B cell (primary cell): ENCODE results near the gene PDE6H.

Experiments
- EZH2 ChIP-seq: IDR thresholded peaks from 2 replicates; pipeline ENCODE4 v1.6.1; 2012; ENCODE audit warnings: borderline replicate concordance, low read depth, mild to moderate bottlenecking, moderate library complexity, low read length; ENCODE audit not compliant: insufficient read depth, poor library complexity, severe bottlenecking
- TF ChIP-seq, protein P1 (sequence below): fragments of 200-600 bp; IDR thresholded peaks from one replicate; pipeline ENCODE4 v1.8.0; 2022; ENCODE audit warnings: antibody characterized with exemption, mild to moderate bottlenecking

DNA sequence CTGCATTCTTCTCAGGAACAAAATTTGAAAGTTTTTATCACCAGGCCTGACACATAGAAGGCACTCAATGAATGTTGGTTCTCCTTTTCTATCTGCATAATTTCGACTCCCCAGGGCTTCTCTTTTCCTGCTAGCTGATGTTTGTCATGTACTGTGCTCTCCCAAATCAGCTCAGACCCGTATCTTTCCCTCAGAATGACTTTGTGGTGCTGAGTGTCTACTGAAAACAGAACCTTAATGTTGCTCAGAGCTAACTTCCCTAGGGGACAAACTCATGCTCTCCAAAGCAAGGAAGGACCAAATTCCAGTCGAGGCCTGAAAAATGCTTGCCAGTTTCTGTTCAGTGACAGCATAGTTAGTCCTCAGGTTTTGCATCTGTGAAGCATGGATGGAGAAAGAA lies 13.4 kb upstream of the PDE6H start:
- TF ChIP-seq, protein P1, sequence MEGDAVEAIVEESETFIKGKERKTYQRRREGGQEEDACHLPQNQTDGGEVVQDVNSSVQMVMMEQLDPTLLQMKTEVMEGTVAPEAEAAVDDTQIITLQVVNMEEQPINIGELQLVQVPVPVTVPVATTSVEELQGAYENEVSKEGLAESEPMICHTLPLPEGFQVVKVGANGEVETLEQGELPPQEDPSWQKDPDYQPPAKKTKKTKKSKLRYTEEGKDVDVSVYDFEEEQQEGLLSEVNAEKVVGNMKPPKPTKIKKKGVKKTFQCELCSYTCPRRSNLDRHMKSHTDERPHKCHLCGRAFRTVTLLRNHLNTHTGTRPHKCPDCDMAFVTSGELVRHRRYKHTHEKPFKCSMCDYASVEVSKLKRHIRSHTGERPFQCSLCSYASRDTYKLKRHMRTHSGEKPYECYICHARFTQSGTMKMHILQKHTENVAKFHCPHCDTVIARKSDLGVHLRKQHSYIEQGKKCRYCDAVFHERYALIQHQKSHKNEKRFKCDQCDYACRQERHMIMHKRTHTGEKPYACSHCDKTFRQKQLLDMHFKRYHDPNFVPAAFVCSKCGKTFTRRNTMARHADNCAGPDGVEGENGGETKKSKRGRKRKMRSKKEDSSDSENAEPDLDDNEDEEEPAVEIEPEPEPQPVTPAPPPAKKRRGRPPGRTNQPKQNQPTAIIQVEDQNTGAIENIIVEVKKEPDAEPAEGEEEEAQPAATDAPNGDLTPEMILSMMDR: no peak
- no peak for TF ChIP-seq EZH2
